HepG2 (cell line): Measurements from ENCODE around the gene CELA2B.

Experiments used
- BHLHE40 ChIP-seq: IDR thresholded peaks from 2 replicates; pipeline ENCODE4 v1.6.1; 2011; ENCODE audit warnings: low read length, improper control_type of control experiment
- FOXK2 ChIP-seq: fragments of 450-650 bp; IDR thresholded peaks from 2 replicates; pipeline ENCODE4 v1.6.1; 2016
- MXI1 ChIP-seq: IDR thresholded peaks from 3 replicates; pipeline ENCODE4 v1.6.1; 2012; ENCODE audit warnings: low read depth, low read length, inconsistent platforms, borderline replicate concordance
- POLR2A ChIP-seq, 2 experiments: IDR thresholded peaks; 2 replicates each; pipeline ENCODE4 v1.6.1; 2011; ENCODE audit warnings: low read depth in 2 of 2, low read length in 2 of 2, mild to moderate bottlenecking in 1 of 2, moderate library complexity in 1 of 2; ENCODE audit not compliant: insufficient read depth in 1 of 2
- SKIL ChIP-seq: sonication (generic); formaldehyde crosslinking; IDR thresholded peaks from 2 replicates; pipeline ENCODE4 v1.8.0; 2022; ENCODE audit warnings: missing genetic modification reagents, mild to moderate bottlenecking, moderate library complexity, borderline replicate concordance
- TARDBP ChIP-seq: sonication (generic); formaldehyde crosslinking; IDR thresholded peaks from 2 replicates; pipeline ENCODE4 v1.8.0; 2022; ENCODE audit warnings: mild to moderate bottlenecking, missing genetic modification reagents
- TGIF2 ChIP-seq: IDR thresholded peaks from 2 replicates; pipeline ENCODE4 v1.6.1; 2016; ENCODE audit warnings: control low read depth, missing compliant biosample characterization
- ZBTB39 ChIP-seq: sonication (generic); formaldehyde crosslinking; IDR thresholded peaks from 2 replicates; pipeline ENCODE4 v1.5.0; 2020; ENCODE audit warnings: missing genetic modification reagents
- ZNF383 ChIP-seq: sonication (generic); formaldehyde crosslinking; IDR thresholded peaks from 2 replicates; pipeline ENCODE4 v1.4.0; 2020; ENCODE audit warnings: missing genetic modification reagents, mild to moderate bottlenecking, borderline replicate concordance
- ZNF614 ChIP-seq: IDR thresholded peaks from 2 replicates; pipeline ENCODE4 v1.6.1; 2018; ENCODE audit warnings: missing biosample characterization, missing genetic modification reagents, inconsistent platforms, borderline replicate concordance
- ZSCAN29 ChIP-seq: sonication (generic); formaldehyde crosslinking; conservative IDR thresholded peaks from 2 replicates; pipeline ENCODE4 v1.4.0; 2020; ENCODE audit warnings: mild to moderate bottlenecking, missing genetic modification reagents

- TF ChIP-seq ZNF383 (CRISPR knock-in tag), result no peak
- TF ChIP-seq ZNF614 (CRISPR knock-in tag), result no peak
- no peak for TF ChIP-seq TGIF2 (CRISPR knock-in tag)
- no peak for TF ChIP-seq FOXK2
- TF ChIP-seq ZBTB39 (CRISPR knock-in tag), result no peak
- TF ChIP-seq POLR2A (IDR thresholded peaks at IDR 0.05; ENCODE audit: insufficient read depth in 1 of 2, low read depth in 2 of 2, low read length in 2 of 2), result no peak
- no peak for TF ChIP-seq SKIL (CRISPR knock-in tag)
- TF ChIP-seq BHLHE40, result no peak
- TF ChIP-seq ZSCAN29 (CRISPR knock-in tag), result no peak
- no peak for TF ChIP-seq MXI1
- TF ChIP-seq TARDBP (CRISPR knock-in tag), result no peak
Observed at GRCh38 chr1:15531003-15531402, 55.1 kb downstream of the CELA2B start.
